DMS153 treated with DMSO at 0.1 percent for 48 hours (cell line): ENCODE data around the gene SPEF2.

ENCODE experiments used
- DNase-seq: peaks from one replicate; lab custom pipeline; 2025; ENCODE audit not compliant: unreplicated experiment; lab: John Stamatoyannopoulos, UW

Gene SPEF2, protein sequence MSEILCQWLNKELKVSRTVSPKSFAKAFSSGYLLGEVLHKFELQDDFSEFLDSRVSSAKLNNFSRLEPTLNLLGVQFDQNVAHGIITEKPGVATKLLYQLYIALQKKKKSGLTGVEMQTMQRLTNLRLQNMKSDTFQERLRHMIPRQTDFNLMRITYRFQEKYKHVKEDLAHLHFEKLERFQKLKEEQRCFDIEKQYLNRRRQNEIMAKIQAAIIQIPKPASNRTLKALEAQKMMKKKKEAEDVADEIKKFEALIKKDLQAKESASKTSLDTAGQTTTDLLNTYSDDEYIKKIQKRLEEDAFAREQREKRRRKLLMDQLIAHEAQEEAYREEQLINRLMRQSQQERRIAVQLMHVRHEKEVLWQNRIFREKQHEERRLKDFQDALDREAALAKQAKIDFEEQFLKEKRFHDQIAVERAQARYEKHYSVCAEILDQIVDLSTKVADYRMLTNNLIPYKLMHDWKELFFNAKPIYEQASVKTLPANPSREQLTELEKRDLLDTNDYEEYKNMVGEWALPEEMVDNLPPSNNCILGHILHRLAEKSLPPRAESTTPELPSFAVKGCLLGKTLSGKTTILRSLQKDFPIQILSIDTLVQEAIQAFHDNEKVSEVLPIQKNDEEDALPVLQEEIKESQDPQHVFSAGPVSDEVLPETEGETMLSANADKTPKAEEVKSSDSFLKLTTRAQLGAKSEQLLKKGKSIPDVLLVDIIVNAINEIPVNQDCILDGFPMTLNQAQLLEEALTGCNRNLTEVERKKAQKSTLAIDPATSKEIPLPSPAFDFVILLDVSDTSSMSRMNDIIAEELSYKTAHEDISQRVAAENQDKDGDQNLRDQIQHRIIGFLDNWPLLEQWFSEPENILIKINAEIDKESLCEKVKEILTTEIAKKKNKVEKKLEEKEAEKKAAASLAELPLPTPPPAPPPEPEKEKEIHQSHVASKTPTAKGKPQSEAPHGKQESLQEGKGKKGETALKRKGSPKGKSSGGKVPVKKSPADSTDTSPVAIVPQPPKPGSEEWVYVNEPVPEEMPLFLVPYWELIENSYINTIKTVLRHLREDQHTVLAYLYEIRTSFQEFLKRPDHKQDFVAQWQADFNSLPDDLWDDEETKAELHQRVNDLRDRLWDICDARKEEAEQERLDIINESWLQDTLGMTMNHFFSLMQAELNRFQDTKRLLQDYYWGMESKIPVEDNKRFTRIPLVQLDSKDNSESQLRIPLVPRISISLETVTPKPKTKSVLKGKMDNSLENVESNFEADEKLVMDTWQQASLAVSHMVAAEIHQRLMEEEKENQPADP (N-terminal part only)

DNA sequence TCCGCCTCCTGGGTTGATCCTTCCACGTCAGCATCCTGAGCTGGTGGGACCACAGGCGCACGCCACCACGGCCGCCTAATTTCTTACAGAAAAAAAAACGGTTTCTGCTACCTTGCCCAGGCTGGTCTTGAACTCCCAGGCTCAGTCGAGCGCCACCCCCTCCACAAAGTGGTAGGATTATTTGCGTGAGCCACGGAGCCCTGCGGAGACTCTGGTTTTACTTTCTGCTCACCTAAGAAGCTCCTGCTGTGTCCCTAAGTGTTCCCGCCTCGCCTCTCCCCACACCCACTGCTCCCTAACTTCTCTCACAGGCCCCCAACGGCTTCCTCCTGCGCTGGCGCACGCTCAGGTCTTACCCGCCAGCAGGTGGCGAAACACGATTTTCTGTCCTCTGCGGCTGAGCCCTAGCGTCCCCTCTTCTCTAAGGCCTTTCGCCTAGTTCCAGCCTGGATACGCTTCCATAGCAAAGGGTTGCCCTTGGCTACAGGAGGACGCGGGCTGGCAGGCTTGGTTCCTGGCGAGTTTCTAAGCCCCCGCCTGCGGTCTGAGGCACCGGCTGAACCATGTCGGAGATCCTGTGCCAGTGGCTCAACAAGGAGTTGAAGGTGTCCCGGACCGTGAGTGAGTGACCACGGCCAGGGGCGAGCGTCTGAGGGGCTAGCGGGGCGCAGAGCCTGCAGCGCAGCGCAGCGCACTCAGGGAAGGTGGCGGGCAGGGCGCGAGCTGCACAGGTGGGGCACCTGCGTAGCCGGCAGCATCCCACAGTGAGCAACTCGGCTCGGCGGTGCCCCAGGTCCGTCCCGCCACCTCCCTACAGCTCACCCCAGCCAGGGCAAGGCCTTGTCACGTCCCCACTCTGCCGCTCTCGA lies at the start of gene SPEF2:
Gene SPEF2 (plus strand): TSS at position 429 of the 869 bp plus-strand sequence. CDS start 135 bp downstream, at position 564.
- DNase-seq, result no peak

DNA sequence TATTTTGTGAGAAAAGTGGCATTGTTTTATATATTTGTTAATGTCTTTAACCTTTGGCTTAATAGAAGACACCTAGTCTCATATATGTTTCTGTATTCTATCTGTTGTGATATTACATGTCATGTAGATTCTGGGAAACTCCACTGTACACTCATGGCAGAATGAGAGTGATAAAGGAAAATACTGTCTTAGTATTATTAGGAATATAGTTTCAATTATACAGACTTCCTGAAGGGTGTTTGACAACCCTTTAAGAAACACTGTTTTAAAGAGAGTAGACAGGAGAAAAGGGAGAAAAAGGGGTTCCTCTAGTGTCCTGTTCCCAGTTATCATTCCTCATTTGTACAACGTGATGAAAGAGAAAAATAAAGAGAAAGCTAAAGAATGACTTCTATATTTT lies 42.1 kb upstream of the SPEF2 start:
- DNase-seq, result no peak

DNA sequence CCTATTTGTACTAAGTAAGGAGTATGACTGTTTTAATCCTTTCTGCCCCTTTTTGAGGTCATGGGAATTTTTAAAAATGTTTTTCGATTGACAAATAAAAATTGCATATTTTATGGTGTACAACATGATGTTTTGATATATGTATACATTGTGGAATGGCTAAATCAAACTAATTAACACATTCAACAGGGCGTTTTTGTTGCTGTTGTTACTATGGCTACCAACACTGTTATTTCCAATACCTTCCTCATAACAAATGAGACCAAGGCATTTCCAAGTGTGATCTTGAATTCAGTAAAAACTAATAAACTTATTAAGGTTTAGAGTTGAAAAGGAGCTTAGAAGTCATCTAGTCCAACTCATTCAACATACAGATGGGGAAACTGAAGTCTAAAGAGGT lies 30.2 kb upstream of the SPEF2 start:
- no peak for DNase-seq

DNA sequence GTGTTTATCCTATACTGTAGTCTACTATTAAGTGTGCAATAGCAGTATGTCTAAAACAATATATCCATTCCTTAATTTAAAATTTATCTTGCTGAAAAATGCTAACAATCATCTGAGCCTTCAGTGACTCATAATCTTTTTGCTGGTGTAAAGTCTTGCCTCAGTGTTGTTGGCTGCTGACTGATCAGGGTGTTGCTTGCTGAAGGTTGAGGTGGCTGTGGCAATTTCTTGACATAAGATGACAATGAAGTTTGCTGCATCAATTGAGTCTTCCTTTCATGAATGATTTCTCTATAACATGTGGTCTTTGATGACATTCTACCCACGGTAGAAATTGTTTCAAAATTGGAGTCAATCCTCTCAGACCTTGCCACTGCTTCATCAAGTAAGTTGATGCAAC lies 24.3 kb upstream of the SPEF2 start:
- DNase-seq, result no peak

DNA sequence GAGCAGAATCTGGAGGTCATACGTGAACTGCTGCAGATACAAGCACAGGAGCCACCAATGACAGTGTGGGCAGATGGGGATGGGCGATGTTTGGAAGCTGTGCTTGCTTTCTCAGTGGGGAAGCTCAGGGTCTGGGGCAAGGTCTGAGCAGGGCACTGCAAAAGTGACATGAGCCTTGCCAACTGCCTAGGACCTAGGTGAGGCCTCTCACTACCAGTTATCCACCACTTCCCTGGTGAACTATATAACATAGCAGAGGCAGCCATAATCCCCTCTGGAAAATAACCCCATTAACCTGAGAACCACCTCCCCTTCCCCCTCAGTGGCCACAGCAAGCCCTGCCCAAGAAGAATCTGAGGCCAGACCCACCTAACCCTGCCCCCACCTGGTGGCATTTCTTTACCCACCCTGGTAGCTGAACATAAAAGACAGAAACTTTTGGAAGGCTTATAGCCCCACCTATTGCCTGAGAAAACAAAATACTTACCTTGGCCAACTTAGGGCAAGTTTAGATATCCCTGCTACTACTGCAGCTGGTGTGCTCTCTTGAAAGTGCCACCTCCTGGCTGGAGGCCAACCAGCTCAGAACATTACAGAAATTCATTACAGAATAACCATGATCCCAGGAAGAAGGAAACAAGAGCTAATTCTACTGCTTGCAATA lies 18.8 kb upstream of the SPEF2 start:
- no peak for DNase-seq

DNA sequence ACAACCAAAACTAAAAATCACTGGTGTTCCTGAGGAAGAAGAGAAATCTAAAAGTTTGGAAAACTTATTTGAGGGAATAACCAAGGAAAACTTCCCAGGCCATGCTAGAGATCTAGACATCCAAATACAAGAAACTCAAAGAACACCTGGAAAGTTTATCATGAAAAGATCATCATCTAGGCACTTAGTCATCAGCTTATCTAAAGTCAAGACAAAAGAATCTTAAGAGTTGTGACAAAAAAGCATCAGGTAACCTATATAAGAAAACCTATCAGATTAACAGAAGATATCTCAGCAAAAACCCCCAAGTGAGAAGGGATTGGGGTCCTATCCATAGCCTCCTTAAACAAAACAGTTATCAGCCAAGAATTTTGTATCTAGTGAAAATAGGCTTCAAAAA lies 17.1 kb upstream of the SPEF2 start:
- DNase-seq, result no peak

DNA sequence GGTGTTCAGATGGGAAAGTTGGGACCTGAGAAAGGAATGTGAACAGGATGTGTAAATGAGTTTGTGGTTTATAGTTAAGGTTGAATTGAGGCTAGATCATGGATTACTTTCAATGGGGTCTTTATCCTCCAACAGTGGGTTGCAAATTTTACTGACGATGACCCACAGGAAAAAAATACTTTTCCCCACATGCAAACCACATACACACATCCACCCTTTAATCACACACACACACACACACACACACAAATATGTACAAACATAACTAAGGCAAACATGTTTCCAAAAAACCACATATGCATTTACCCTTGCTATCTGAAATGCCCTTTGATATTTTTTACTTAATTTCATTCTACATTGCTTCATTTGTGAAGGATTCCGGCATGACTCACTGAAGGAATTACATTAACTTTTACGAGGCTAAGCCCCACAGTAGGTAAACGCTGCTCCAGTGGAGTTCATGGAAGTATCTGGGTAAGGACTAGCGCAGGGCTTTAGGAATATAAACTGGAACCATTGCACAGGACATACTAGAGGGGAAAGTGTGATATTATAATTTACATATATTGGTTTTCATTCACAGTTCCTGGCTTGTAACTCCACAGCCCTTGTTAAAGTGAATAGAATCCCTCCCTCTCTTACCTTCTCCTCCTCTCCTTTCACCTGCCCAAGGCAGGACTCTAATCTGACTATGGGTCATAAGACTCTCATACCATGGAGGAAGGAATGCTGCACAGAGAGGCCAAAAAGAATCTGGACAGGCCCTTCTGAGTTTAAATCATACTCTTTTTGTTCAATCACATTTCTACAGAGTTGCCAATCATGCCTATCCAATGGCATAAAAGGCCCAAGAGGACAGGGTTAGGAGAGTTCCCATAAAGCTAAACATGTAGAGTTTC lies 8.5 kb upstream of the SPEF2 start:
- no peak for DNase-seq

DNA sequence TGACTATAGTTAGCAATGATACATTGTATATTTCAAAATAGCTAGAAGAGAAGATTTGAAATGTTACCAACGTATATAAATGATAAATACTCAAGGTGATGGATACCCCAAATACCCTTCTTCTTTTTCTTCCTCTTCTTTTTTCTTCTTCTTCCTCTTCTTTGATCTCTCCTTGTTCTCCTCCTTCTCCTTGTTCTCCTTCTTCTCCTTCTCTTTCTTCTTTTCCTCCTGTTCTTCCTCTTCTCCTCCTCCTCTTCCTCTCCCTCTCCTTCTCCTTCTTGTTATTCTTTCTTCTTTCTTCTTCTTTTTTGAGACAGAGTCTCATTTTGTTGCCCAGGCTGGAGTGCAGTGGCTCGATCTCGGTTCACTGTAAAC lies 616 bp upstream of the SPEF2 start:
- no peak for DNase-seq

DNA sequence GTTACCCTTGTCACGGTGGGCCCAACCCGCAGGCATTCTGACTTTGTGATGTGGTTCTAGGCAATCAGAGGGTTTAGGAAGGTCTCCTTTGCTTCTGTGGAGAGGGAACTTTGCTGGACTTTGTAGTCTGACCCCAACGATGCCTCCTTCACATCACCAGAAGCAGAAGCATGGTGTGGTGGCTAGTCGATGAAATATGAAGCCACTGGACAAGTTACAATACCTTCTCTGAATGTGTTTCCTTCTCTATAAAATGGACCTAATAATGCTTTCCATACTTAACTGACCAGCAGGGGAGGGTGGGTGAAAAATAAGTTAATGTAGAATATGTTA lies 607 bp downstream of the SPEF2 start:
- DNase-seq, result no peak

DNA sequence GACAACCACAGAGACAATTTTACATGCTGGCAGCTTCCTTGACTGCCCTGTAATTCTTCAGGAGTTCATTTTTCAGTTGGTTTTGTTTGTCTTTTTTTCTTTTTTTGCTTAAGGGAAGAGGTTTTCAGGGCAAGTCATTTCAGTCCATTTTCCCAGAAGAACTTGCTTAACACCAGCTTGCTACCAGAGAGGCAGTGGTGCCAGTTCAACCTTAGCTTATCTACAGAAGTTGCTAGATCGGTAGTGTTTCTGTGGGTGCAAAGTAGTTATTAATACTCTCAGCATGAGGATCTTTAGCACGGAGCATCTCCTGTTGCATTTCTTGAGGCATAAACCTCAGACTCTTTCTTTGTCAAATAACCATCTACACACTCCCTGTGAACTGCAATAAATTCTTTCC lies 1.1 kb downstream of the SPEF2 start:
- no peak for DNase-seq

DNA sequence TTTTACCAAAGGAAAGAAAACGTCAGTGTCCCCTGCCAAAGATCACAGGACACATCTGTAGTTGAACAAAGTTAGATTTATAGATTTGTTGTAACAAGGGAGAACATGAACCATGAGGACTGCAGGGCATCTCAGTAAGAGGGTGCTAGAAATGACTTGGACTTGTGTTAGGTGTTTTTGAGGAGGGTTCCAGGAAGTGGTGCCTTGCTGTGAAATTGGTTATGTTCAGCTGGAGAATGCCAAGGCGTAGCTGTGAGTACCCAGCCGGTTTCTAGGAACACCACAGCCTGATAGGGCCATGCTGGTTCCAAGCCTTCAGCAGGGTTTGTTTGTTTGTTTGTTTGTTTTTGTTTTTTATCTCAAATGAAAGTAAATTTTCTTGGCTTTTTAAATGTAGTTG lies 5.3 kb downstream of the SPEF2 start:
- DNase-seq, result no peak

DNA sequence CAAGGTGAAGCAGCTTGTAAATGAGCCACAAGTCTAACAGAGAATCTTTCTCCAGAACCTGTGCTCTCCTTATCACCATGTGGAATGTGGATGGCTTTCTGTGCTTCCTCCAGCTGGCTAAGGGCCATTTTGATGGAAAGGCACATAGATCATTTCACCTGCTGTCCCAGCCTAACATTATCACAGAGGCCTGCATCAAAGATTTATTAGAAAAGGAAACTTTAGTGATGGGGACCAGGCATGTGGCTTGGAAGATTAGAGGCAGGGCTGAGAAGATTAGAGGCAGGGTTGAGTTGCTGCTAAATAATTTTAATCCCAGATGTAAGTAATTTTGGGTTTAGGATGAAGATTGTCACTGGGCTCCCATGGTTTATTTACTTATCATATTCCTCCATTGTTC lies 6.3 kb downstream of the SPEF2 start:
- no peak for DNase-seq

DNA sequence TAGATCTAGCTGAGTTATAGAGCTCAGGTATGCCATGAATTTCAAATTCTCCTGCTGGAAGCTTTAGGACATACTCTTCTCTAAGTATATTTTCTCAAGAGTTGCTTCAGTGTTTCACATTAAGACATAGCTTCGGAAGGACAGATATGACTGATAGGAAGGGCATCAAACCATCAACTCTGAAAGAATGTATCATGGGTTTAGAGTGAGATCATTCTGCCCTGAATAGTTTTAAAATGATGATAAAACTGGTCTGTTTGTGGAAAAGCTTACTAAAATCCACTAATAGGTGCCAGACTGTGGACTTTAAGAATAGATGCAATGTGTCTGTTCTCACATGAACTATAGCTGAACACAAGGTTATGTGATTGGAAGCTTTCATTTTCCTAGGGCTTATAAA lies 8.4 kb downstream of the SPEF2 start:
- DNase-seq, result no peak

DNA sequence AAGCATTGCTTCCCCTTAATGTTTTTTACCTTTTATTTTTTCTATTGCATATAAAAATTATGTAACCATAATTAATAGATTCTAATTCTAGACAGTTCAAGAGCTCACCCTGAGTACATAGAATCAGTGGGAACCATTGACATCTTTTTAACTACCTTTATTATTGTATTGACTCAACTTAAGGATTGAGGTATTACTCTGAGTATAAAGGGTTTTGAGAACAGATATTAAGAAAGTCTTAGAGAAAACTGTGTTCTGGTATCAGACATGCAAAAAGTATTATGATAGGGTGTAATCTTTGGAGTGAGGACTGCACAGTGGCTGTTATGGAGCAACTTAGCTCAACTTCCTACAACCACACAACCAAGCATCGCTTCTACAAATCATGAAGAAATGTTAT lies 8.9 kb downstream of the SPEF2 start:
- no peak for DNase-seq

DNA sequence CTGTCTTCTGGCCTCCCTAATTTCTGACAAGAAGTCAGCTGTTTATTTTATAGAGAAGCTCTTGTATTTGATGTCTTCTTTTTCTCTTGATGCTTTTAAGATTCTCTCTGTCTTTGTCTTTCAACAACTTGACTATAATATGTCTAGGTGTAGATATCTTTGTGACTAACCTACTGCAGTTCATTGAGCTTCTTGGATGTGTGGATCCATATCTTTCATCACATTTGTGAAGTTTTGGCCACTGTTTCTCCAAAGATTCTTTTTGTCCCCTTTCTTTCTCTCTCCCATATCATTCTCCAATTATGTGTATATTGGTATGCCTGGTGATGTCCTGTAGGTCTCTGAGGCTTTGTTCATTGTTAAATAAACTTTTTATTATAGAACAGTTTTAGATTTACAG lies 16.7 kb downstream of the SPEF2 start:
- DNase-seq, result no peak

DNA sequence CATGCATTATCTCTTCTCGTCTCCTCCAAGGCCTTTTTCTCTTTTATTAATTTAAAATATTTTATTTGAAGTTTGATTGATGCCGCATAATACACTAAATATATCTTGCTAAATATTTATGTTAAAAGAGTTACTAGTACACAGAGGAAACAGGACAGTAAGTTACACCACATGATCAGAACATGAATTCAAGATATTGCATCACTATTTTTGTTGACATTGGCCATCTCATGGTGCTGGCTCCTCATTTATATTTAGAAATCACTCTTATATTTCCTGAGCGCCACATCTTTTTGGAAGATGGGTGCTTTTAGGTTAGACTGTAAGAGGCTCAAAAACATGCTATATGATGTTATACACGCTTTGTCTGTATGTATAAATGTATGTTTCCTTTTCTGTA lies 23.0 kb downstream of the SPEF2 start:
- no peak for DNase-seq

DNA sequence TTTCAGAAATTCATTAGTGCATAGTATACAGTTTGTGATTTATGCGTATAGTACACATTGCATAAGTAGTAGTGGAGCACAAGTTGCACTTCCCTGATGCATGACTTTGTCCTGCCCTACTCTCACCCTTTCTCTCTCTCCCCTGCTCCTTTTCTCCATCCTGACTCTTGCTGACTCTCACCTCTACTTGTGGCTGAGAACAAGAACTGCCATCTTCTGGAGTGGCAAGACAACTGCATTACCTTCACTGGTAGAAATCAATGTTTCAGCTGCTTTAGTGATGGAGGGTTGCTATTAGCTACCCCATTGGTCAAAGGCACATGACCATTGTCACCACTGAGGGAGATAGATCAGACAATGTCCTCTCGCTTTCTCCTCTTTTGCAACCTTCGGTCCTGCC lies 26.9 kb downstream of the SPEF2 start:
- no peak for DNase-seq

DNA sequence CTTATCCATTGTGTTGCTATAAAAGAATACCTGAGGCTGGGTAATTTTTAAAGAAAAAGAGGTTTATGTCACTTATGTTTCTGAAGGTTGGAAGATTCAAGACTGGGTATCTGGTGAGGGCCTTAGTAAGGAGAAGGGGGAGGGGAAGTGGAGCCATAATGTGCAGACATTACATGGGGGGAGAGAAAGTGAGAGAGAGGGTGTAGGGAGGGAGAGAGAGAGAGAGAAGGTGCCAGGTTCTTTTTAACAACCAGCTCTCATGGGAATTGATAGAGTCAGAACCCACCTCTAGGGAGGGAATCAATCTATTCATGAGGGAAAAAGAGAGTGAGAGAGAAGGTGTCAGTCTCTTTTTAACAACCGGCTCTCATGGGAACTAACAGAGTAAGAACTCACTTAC lies 29.5 kb downstream of the SPEF2 start:
- DNase-seq, result no peak

DNA sequence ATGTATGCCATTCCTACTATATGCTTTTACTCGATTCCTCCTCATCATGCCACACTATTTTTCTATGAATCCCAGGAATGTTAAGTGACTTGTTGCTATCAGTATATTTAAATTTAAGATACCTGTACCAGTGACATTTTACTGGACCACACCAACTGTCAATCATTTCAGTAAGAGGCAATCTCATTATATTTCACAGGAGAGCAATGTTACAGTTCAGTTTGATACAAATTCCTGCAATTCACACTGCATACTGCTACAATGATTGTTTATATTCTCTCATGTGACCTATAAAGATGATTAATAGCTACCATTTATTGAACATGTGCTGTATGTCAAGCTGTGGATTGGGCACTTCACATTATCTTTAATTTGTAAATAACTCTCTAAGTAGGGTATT lies 30.0 kb downstream of the SPEF2 start:
- DNase-seq, result no peak
